Ishikawa (cell line): ENCODE data around the gene TUB.

Experiments
- CEBPB ChIP-seq: IDR thresholded peaks from 2 replicates; pipeline ENCODE4 v1.6.1; 2012
- CREB1 ChIP-seq: IDR thresholded peaks from 2 replicates; pipeline ENCODE4 v1.6.1; 2012; ENCODE audit warnings: low read depth
- EGR1 ChIP-seq: IDR thresholded peaks from 2 replicates; pipeline ENCODE4 v1.6.1; 2012
- EP300 ChIP-seq: IDR thresholded peaks from 2 replicates; pipeline ENCODE4 v1.6.1; 2012; ENCODE audit warnings: borderline replicate concordance
- FOXM1 ChIP-seq: IDR thresholded peaks from 2 replicates; pipeline ENCODE4 v1.6.1; 2012; ENCODE audit warnings: low read depth, borderline replicate concordance
- MAX ChIP-seq: IDR thresholded peaks from 2 replicates; pipeline ENCODE4 v1.6.1; 2012
- NFIC ChIP-seq: IDR thresholded peaks from 2 replicates; pipeline ENCODE4 v1.6.1; 2012
- RAD21 ChIP-seq: IDR thresholded peaks from 2 replicates; pipeline ENCODE4 v1.6.1; 2012; ENCODE audit warnings: low read depth
- REST ChIP-seq: IDR thresholded peaks from 2 replicates; pipeline ENCODE4 v1.6.1; 2012; ENCODE audit warnings: low read depth, mild to moderate bottlenecking
- TAF1 ChIP-seq: IDR thresholded peaks from 2 replicates; pipeline ENCODE4 v1.6.1; 2012; ENCODE audit warnings: low read depth, mild to moderate bottlenecking
- TCF12 ChIP-seq: IDR thresholded peaks from 2 replicates; pipeline ENCODE4 v1.6.1; 2012; ENCODE audit warnings: low read depth
- TEAD4 ChIP-seq: IDR thresholded peaks from 2 replicates; pipeline ENCODE4 v1.6.1; 2012
- YY1 ChIP-seq: IDR thresholded peaks from 2 replicates; pipeline ENCODE4 v1.6.1; 2012; ENCODE audit warnings: low read depth
- ZBTB7A ChIP-seq: IDR thresholded peaks from 2 replicates; pipeline ENCODE4 v1.6.1; 2012; ENCODE audit warnings: low read depth
- TF ChIP-seq, protein P1 (sequence below): IDR thresholded peaks from 2 replicates; pipeline ENCODE4 v1.6.1; 2012

Gene TUB

GRCh38 chr11:8063324-8063723, 17.7 kb upstream of the TUB start:
- TF ChIP-seq CEBPB, result no peak
- TF ChIP-seq TEAD4, result no peak
- no peak for TF ChIP-seq YY1
- TF ChIP-seq RAD21, result no peak
- no peak for TF ChIP-seq NFIC
- no peak for TF ChIP-seq CREB1
- no peak for TF ChIP-seq ZBTB7A
- TF ChIP-seq TCF12, result no peak
- no peak for TF ChIP-seq MAX
- TF ChIP-seq REST, result no peak

DNA sequence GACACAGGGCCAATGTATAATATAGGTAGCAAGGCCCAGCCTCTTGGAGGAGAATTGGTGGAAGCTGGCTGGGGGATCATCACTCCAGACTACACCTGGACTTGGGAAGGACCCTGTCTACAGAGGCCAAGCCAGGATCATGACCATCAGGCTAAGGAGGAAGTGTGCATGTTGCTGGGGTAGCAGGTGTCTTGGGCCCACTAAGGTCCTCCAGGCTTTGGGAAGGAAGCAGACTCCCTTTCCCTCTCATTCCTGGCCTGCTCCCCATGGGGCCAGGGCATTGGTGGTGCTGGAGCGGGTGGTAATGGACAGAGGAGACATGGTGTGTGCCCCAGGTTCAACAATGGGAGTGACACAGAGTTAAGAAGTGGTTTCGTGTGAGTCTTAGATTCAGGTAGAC, 16.0 kb upstream of the TUB start:
- TF ChIP-seq, protein P1, sequence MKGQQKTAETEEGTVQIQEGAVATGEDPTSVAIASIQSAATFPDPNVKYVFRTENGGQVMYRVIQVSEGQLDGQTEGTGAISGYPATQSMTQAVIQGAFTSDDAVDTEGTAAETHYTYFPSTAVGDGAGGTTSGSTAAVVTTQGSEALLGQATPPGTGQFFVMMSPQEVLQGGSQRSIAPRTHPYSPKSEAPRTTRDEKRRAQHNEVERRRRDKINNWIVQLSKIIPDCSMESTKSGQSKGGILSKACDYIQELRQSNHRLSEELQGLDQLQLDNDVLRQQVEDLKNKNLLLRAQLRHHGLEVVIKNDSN, result no peak
- TF ChIP-seq TCF12 (no peak), REST (no peak), TAF1 (no peak), TEAD4 (no peak), CREB1 (no peak), FOXM1 (no peak)

GRCh38 chr11:8066036-8066910, 14.7 kb upstream of the TUB start:
- TF ChIP-seq EGR1 (no peak), CREB1 (no peak), FOXM1 (no peak), YY1 (no peak), TEAD4 (no peak), MAX (no peak), ZBTB7A (no peak), NFIC (no peak), TCF12 (no peak), CEBPB (no peak)
- TF ChIP-seq, protein P1, result no peak

- TF ChIP-seq, protein P1, result no peak
- TF ChIP-seq NFIC (no peak), REST (no peak), FOXM1 (no peak), TCF12 (no peak), EP300 (no peak), RAD21 (no peak), MAX (no peak), CREB1 (no peak)
Observed at GRCh38 chr11:8066911-8067455, 14.0 kb upstream of the TUB start.
